KMS-11 (cell line): ENCODE measurements around the gene SRBD1.

Source experiments
- H2AFZ ChIP-seq: fragments of 200-600 bp; sonication (generic); 2 replicates; pipeline ENCODE4 v1.6.1; 2016; ENCODE audit warnings: antibody characterized with exemption, mixed run types, low read depth
- H3K27ac ChIP-seq: fragments of 200-600 bp; sonication (generic); 2 replicates; pipeline ENCODE4 v1.6.1; 2016; ENCODE audit warnings: mild to moderate bottlenecking, mixed run types
- H3K27me3 ChIP-seq: fragments of 200-600 bp; sonication (generic); 2 replicates; pipeline ENCODE4 v1.6.1; 2017; ENCODE audit warnings: mild to moderate bottlenecking, low read depth, mixed run types, moderate library complexity; ENCODE audit not compliant: insufficient read depth
- H3K36me3 ChIP-seq: fragments of 200-600 bp; sonication (generic); 2 replicates; pipeline ENCODE4 v1.6.1; 2017; ENCODE audit warnings: mild to moderate bottlenecking, mixed run types; ENCODE audit not compliant: insufficient read depth
- H3K4me1 ChIP-seq: fragments of 200-600 bp; sonication (generic); 2 replicates; pipeline ENCODE4 v1.6.1; 2016; ENCODE audit warnings: mild to moderate bottlenecking, low read depth, mixed run types; ENCODE audit not compliant: poor library complexity, severe bottlenecking
- H3K4me2 ChIP-seq: fragments of 200-600 bp; sonication (generic); 2 replicates; pipeline ENCODE4 v1.7.0; 2016; ENCODE audit warnings: mild to moderate bottlenecking, mixed run types
- H3K4me3 ChIP-seq: fragments of 200-600 bp; sonication (generic); IDR thresholded peaks from 2 replicates; pipeline ENCODE4 v1.6.1; 2017; ENCODE audit warnings: low read depth, low read length, mixed read lengths; ENCODE audit not compliant: insufficient read depth
- H3K79me2 ChIP-seq: fragments of 200-600 bp; sonication (generic); 2 replicates; pipeline ENCODE4 v1.6.1; 2016; ENCODE audit warnings: low read depth, mixed run types; ENCODE audit not compliant: insufficient read depth
- H3K9ac ChIP-seq: fragments of 200-600 bp; sonication (generic); 2 replicates; pipeline ENCODE4 v1.6.1; 2016; ENCODE audit warnings: mild to moderate bottlenecking, mixed run types
- H4K20me1 ChIP-seq: fragments of 200-600 bp; sonication (generic); 2 replicates; pipeline ENCODE4 v1.6.1; 2016; ENCODE audit warnings: mild to moderate bottlenecking, mixed run types; ENCODE audit not compliant: insufficient read depth
- TF ChIP-seq, protein P1 (sequence below): fragments of 200-600 bp; sonication (generic); conservative IDR thresholded peaks from 2 replicates; pipeline ENCODE4 v1.6.1; 2017; ENCODE audit warnings: low read depth, mild to moderate bottlenecking, antibody characterized with exemption, low read length, moderate library complexity, mixed read lengths

Gene SRBD1

DNA sequence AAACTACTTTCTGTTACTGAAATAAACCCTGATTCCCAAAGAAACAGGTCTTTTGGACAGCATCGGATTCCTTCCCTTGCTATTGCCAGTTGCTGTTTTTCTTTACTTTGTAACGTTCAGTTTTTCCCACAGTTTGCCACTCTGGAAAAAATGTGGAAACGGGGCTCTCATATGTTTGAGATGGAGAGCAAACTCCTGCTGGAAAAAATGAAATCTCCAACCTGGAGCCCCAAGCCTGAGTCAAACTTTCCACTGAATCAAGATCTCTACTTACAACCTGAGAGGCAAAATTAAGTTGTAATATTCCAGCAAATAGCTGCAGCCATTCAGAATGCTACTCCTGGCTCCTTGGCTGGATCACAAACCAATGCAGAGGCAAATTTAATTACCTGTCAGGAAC is 270.7 kb downstream of the SRBD1 start:
- Histone ChIP-seq H3K36me3 (no peaks in the 10 kb centered on the region), H3K27ac (no peak overlapping the region), H3K27me3 (no peaks in the 10 kb centered on the region), H3K9ac (no peak overlapping the region), H4K20me1 (no peaks in the 10 kb centered on the region), H3K4me3 (no peak overlapping the region), H3K79me2 (no peaks in the 10 kb centered on the region), H3K4me1 (no peaks in the 10 kb centered on the region), H3K4me2 (no peak overlapping the region), H2AFZ (no peak overlapping the region)
- TF ChIP-seq, protein P1, sequence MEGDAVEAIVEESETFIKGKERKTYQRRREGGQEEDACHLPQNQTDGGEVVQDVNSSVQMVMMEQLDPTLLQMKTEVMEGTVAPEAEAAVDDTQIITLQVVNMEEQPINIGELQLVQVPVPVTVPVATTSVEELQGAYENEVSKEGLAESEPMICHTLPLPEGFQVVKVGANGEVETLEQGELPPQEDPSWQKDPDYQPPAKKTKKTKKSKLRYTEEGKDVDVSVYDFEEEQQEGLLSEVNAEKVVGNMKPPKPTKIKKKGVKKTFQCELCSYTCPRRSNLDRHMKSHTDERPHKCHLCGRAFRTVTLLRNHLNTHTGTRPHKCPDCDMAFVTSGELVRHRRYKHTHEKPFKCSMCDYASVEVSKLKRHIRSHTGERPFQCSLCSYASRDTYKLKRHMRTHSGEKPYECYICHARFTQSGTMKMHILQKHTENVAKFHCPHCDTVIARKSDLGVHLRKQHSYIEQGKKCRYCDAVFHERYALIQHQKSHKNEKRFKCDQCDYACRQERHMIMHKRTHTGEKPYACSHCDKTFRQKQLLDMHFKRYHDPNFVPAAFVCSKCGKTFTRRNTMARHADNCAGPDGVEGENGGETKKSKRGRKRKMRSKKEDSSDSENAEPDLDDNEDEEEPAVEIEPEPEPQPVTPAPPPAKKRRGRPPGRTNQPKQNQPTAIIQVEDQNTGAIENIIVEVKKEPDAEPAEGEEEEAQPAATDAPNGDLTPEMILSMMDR, result no peak

DNA sequence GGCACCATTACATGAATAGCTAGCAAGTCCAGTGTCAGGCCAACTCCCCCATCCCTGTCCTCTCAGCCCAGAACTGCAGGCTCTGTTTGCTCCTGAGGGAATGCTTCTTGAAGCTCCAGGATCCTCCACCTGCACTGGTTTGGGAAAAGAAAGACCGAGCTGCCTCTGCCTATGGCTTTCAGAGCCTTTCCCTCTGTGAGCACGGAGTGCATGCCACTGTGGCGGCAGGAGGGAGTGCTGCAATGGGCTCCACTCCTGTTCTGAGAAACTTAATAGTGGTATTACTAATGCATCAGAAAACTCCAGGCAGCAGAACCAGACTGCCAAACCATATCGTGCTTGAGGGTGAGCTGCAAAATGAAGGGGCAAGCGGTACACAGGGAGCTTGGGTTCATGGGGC is 271.8 kb downstream of the SRBD1 start:
- H4K20me1 ChIP-seq, result no peaks in the 10 kb centered on the region
- H3K4me3 ChIP-seq, result no peak overlapping the region
- no peaks in the 10 kb centered on the region for H3K27me3 ChIP-seq
- H3K27ac ChIP-seq, result no peak overlapping the region
- no peaks in the 10 kb centered on the region for H3K4me1 ChIP-seq
- TF ChIP-seq, protein P1, result no peak
- no peak overlapping the region for H3K4me2 ChIP-seq
- H3K9ac ChIP-seq, result no peak overlapping the region
- no peaks in the 10 kb centered on the region for H3K36me3 ChIP-seq
- H3K79me2 ChIP-seq, result no peaks in the 10 kb centered on the region
- H2AFZ ChIP-seq, result no peak overlapping the region
